ENCODE data around the gene IL24.

Gene IL24

GRCh38 chr1:206878456-206878855, 18.8 kb upstream of the IL24 start:
- TF ChIP-seq, protein P1, sequence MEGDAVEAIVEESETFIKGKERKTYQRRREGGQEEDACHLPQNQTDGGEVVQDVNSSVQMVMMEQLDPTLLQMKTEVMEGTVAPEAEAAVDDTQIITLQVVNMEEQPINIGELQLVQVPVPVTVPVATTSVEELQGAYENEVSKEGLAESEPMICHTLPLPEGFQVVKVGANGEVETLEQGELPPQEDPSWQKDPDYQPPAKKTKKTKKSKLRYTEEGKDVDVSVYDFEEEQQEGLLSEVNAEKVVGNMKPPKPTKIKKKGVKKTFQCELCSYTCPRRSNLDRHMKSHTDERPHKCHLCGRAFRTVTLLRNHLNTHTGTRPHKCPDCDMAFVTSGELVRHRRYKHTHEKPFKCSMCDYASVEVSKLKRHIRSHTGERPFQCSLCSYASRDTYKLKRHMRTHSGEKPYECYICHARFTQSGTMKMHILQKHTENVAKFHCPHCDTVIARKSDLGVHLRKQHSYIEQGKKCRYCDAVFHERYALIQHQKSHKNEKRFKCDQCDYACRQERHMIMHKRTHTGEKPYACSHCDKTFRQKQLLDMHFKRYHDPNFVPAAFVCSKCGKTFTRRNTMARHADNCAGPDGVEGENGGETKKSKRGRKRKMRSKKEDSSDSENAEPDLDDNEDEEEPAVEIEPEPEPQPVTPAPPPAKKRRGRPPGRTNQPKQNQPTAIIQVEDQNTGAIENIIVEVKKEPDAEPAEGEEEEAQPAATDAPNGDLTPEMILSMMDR (IDR thresholded peaks at IDR 0.05): no peak
- Histone ChIP-seq H3K79me2 (no peaks in the 10 kb centered on the region), H2AFZ (no peak overlapping the region), H3K4me1 (no peaks in the 10 kb centered on the region), H3K27ac (no peak overlapping the region), H3K36me3 (ENCODE audit: control insufficient read depth, insufficient read depth, low read length) (no peaks in the 10 kb centered on the region), H3K27me3 (ENCODE audit: control insufficient read depth, insufficient read depth, low read length) (no peaks in the 10 kb centered on the region), H3K9me3 (ENCODE audit: control insufficient read depth, low read length) (no peaks in the 10 kb centered on the region), H3K4me2 (ENCODE audit: low read length) (no peak overlapping the region), H3K9ac (no peak overlapping the region), H3K4me3 (ENCODE audit: low read depth, low read length) (no peak overlapping the region)

DNA sequence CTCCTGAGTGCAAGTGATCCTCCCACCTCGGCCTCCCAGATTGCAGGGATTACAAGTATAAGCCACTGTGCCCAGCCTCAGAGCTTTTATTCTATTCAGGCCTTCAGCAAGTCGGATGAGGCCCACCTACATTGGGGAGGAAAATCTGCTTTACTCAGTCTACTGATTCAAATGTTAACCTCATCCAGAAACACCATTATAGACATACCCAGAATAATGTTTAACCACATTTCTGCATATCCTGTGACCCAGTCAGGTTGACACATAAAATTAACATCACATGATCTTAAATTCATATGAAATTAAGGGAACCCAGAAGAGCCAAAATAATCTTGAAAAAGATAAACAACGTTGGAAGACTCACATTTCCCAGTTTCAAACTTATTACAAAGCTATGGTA, 16.9 kb upstream of the IL24 start:
- no peak overlapping the region for H3K4me3 ChIP-seq (ENCODE audit: low read depth, low read length)
- H3K36me3 ChIP-seq (ENCODE audit: control insufficient read depth, insufficient read depth, low read length): no peaks in the 10 kb centered on the region
- TF ChIP-seq, protein P1 (IDR thresholded peaks at IDR 0.05): no peak
- H3K4me2 ChIP-seq (ENCODE audit: low read length): no peak overlapping the region
- no peak overlapping the region for H3K27ac ChIP-seq
- H2AFZ ChIP-seq: no peak overlapping the region
- H3K9ac ChIP-seq: no peak overlapping the region
- no peaks in the 10 kb centered on the region for H3K4me1 ChIP-seq
- H3K9me3 ChIP-seq (ENCODE audit: control insufficient read depth, low read length): no peaks in the 10 kb centered on the region
- H3K27me3 ChIP-seq (ENCODE audit: control insufficient read depth, insufficient read depth, low read length): no peaks in the 10 kb centered on the region
- H3K79me2 ChIP-seq: no peaks in the 10 kb centered on the region

GRCh38 chr1:206882555-206882954, 14.7 kb upstream of the IL24 start:
- H3K4me3 ChIP-seq (ENCODE audit: low read depth, low read length): no peak overlapping the region
- H3K27me3 ChIP-seq (ENCODE audit: control insufficient read depth, insufficient read depth, low read length): no peaks in the 10 kb centered on the region
- H2AFZ ChIP-seq: no peak overlapping the region
- no peaks in the 10 kb centered on the region for H3K4me1 ChIP-seq
- H3K79me2 ChIP-seq: no peaks in the 10 kb centered on the region
- no peak overlapping the region for H3K27ac ChIP-seq
- H3K36me3 ChIP-seq (ENCODE audit: control insufficient read depth, insufficient read depth, low read length): no peaks in the 10 kb centered on the region
- no peak overlapping the region for H3K4me2 ChIP-seq (ENCODE audit: low read length)
- TF ChIP-seq, protein P1 (IDR thresholded peaks at IDR 0.05): no peak
- H3K9ac ChIP-seq: no peak overlapping the region
- H3K9me3 ChIP-seq (ENCODE audit: control insufficient read depth, low read length): no peaks in the 10 kb centered on the region

DNA sequence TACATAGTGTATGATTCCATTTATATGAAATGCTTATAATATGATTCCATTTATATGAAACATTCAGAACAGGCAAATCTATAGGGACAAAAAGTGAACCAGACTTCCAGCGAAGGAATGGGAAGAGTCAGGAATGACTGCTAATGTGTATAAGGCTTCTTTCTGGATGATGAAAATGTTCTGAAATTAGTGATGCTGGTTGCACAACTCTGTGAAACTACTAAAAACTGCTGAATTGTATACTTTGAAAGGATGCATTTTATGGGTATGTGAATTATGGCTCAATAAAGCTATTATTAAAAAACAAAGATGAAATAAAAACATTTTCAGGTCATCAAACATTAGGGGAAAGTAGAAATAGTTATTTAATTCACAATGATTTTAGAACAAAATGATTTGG, 14.1 kb upstream of the IL24 start:
- Histone ChIP-seq H3K4me1 (no peaks in the 10 kb centered on the region), H3K4me3 (ENCODE audit: low read depth, low read length) (no peak overlapping the region), H3K36me3 (ENCODE audit: control insufficient read depth, insufficient read depth, low read length) (no peaks in the 10 kb centered on the region), H3K9ac (no peak overlapping the region), H3K4me2 (ENCODE audit: low read length) (no peak overlapping the region), H2AFZ (no peak overlapping the region), H3K27me3 (ENCODE audit: control insufficient read depth, insufficient read depth, low read length) (no peaks in the 10 kb centered on the region), H3K27ac (no peak overlapping the region), H3K9me3 (ENCODE audit: control insufficient read depth, low read length) (no peaks in the 10 kb centered on the region), H3K79me2 (no peaks in the 10 kb centered on the region)
- TF ChIP-seq, protein P1 (IDR thresholded peaks at IDR 0.05): no peak

- Histone ChIP-seq H3K79me2 (no peaks in the 10 kb centered on the region), H3K4me2 (ENCODE audit: low read length) (no peak overlapping the region), H3K27ac (no peak overlapping the region), H3K4me1 (no peaks in the 10 kb centered on the region), H2AFZ (no peak overlapping the region), H3K36me3 (ENCODE audit: control insufficient read depth, insufficient read depth, low read length) (no peaks in the 10 kb centered on the region), H3K27me3 (ENCODE audit: control insufficient read depth, insufficient read depth, low read length) (no peaks in the 10 kb centered on the region), H3K9ac (no peak overlapping the region), H3K4me3 (ENCODE audit: low read depth, low read length) (no peak overlapping the region), H3K9me3 (ENCODE audit: control insufficient read depth, low read length) (no peaks in the 10 kb centered on the region)
- TF ChIP-seq, protein P1 (IDR thresholded peaks at IDR 0.05): no peak
Measured at GRCh38 chr1:206883876-206884275, 13.4 kb upstream of the IL24 start.

Data from parathyroid adenoma (tissue), 2 donors.